Ovary (tissue), 9 donors: Measurements from ENCODE around the gene LRP8. TPM values are rescaled to one million over a fixed set of nuclear protein-coding genes. Genes with fewer than 3 reads are reported as not detected.

Experiments
- DNase-seq, 5 donors: peaks; one replicate each; pipeline ENCODE4 v3.0.0-alpha.2; 2019 to 2020
- H3K27ac ChIP-seq, 2 donors: fragments of 200-600 bp; one replicate each; pipeline versions ENCODE4 v1.5.1 to v1.8.0; 2019 to 2022
- H3K27me3 ChIP-seq: fragments of 200-600 bp; one replicate; pipeline ENCODE4 v1.8.0; 2022
- H3K36me3 ChIP-seq: fragments of 200-600 bp; sonication (generic); one replicate; pipeline ENCODE4 v1.5.1; 2019
- H3K4me1 ChIP-seq: one replicate; pipeline ENCODE4 v1.8.1; 2013; ENCODE audit warnings: mild to moderate bottlenecking, moderate library complexity; ENCODE audit not compliant: insufficient read depth
- H3K4me3 ChIP-seq: fragments of 200-600 bp; sonication (generic); one replicate; pipeline ENCODE4 v1.5.1; 2017
- H3K9me3 ChIP-seq, 2 donors: fragments of 200-600 bp in 1 of 2; sonication (generic) in 1 of 2; one replicate each; pipeline versions ENCODE4 v1.5.1 to v1.8.1; 2013 to 2019; ENCODE audit warnings: mild to moderate bottlenecking in 1 of 2, moderate library complexity in 1 of 2
- EP300 ChIP-seq: sonication (generic); formaldehyde crosslinking; IDR thresholded peaks from one replicate; pipeline ENCODE4 v1.6.1; 2017; ENCODE audit warnings: antibody characterized with exemption
- POLR2A ChIP-seq: fragments of 450-650 bp; IDR thresholded peaks from one replicate; pipeline ENCODE4 v1.6.1; 2017; ENCODE audit warnings: antibody characterized with exemption, mild to moderate bottlenecking, moderate library complexity
- WGBS, 3 donors: extraction: QIAGEN DNeasy Blood & Tissue Kit in 1 of 3; methylation state at CpG; one replicate each; pipeline versions ENCODE4 v1.1.5 to v1.1.7; 2013 to 2017; 5-methylcytosine and 5-hydroxymethylcytosine counted together
- intact Hi-C, 4 donors: fragments of 100-400 bp; cut with DNase I; formaldehyde crosslinking; loops; one replicate each; pipeline versions ENCODE4 v1.11.0 to v1.15.1; 2022 to 2023
- polyA plus RNA-seq, 2 donors: library from polyadenylated mRNA; stranded (reverse); fragments of 200-250 nt in 1 of 2; fragments of 350-450 nt in 1 of 2; fragmentation: Illumina TruSeq in 1 of 2; extraction: RNeasy Lipid Tissue Mini Kit (QIAGEN cat#74804) in 1 of 2; gene quantifications; one replicate each; pipeline ENCODE4 v1.2.3, GENCODE V29; 2013 to 2014
- total RNA-seq, 7 donors: library from RNA; depleted of rRNA in 2 of 7; stranded (reverse); fragments of >200 nt in 2 of 7; fragmentation: NEBNext Ultra II Directional in 3 of 7; extraction: Animal tissue kit (Norgen Biotek cat#: 25700) in 3 of 7; gene quantifications; one replicate each; pipeline versions ENCODE4 v1.1.0 to v1.2.4, GENCODE V29; 2016 to 2023
- TF ChIP-seq, protein P1 (sequence below), 3 donors: fragments of 450-650 bp in 2 of 3; fragments of 200-600 bp in 1 of 3; IDR thresholded peaks; one replicate each; pipeline versions ENCODE4 v1.5.1 to v1.8.0; 2016 to 2022; ENCODE audit warnings: antibody characterized with exemption in 3 of 3, mild to moderate bottlenecking in 1 of 3
- donor health status: DM: no; HTN: no; CAD: no; lungs with moderate emphysema.
- donor health status: DM: no; HTN: no; CAD: no.
- donor health status: Bipolar disorder and iron deficiency.
- donor health status: DM: yes; HTN: yes; CAD: no.
- donor health status: DM: no; HTN: no; CAD: no.
- donor health status: DM: yes; HTN: yes; CAD: no.

Gene LRP8
- total and polyA plus RNA-seq, 9 donors, result 1.2 to 10.6 (median 2.2) TPM

DNA sequence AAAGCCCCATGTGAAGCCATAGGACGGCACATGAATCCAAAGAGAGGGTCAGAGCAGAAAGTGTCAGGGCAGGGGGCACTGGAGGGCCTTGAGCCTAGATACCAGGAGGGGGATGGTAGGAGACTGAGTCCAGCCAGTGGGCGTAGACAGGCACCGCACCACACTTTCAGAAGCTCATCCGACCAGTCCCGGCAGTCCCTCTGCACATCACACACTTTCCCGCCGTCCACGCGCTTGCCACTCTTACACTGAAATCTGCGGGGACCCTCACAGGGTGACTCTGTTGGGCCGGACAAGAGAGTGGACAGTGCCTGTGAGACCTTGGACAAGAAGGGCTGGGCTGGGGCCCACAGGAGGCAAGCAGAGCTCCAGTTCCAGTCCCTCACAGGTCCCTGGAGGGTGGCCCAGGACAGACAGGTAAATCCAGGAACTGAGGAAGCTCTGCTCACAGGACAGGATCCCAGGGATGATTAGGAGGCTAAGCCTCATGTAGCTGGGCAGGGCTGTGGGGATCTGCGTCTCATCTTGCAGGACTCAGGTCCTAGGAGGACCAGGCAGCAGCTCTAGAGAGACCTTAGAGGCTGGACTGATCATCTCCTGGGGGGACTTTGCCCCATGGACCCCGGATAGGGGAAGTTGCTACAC lies 53.2 kb downstream of the LRP8 start:
- Histone ChIP-seq H3K4me3 (no peak overlapping the region), H3K27me3 (no peaks in the 10 kb centered on the region), H3K9me3 (no peaks in the 10 kb centered on the region), H3K27ac (no peak overlapping the region), H3K36me3 (no peaks in the 10 kb centered on the region), H3K4me1 (no peaks in the 10 kb centered on the region)
- no peak for DNase-seq
- intact Hi-C loops, result loop anchor here in 3 of 4 donors (2.0 to 10.0 kb wide), 3 partner anchors 116 to 480 kb away; no protein-coding TSS in a partner anchor
- no peak for TF ChIP-seq EP300
- TF ChIP-seq, protein P1, sequence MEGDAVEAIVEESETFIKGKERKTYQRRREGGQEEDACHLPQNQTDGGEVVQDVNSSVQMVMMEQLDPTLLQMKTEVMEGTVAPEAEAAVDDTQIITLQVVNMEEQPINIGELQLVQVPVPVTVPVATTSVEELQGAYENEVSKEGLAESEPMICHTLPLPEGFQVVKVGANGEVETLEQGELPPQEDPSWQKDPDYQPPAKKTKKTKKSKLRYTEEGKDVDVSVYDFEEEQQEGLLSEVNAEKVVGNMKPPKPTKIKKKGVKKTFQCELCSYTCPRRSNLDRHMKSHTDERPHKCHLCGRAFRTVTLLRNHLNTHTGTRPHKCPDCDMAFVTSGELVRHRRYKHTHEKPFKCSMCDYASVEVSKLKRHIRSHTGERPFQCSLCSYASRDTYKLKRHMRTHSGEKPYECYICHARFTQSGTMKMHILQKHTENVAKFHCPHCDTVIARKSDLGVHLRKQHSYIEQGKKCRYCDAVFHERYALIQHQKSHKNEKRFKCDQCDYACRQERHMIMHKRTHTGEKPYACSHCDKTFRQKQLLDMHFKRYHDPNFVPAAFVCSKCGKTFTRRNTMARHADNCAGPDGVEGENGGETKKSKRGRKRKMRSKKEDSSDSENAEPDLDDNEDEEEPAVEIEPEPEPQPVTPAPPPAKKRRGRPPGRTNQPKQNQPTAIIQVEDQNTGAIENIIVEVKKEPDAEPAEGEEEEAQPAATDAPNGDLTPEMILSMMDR (IDR thresholded peaks at IDR 0.05), result no peak
- no peak for TF ChIP-seq POLR2A
- 94 to 96% (median 96%) methylated on average over 13 of the region's 13 CpGs for WGBS, 3 donors

DNA sequence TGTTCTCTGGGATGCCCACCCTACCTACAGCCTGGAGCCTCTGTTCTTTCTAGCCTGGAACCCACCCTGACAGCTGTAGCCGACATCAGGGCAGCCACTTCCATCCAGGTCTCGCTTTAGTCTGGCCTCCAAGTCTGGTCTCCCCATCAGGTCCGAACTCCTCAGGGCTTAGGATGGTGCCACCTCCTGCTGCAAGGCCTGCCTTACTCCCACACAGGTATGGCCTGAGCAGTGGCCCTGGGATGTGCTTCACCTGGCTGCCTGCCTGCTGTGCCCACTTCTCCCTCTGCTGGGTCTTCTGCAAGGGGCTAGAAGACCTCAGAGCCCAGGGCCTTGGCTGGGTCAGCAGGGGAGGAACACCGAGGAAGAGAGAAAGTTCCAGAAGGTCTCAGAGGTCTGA lies 53.8 kb downstream of the LRP8 start:
- 90 to 92% (median 92%) methylated on average over 4 of the region's 4 CpGs for WGBS, 3 donors
- H3K4me3 ChIP-seq, result no peak overlapping the region
- no peak for DNase-seq
- no peaks in the 10 kb centered on the region for H3K27me3 ChIP-seq
- H3K4me1 ChIP-seq, result no peaks in the 10 kb centered on the region
- no peaks in the 10 kb centered on the region for H3K36me3 ChIP-seq
- H3K27ac ChIP-seq, result no peak overlapping the region
- TF ChIP-seq EP300 (no peak), POLR2A (no peak)
- TF ChIP-seq, protein P1 (IDR thresholded peaks at IDR 0.05), result no peak
- H3K9me3 ChIP-seq, result no peaks in the 10 kb centered on the region
- intact Hi-C loops, result loop anchor here in 2 of 4 donors (2.0 to 10.0 kb wide), 2 partner anchors 117 to 481 kb away; no protein-coding TSS in a partner anchor

DNA sequence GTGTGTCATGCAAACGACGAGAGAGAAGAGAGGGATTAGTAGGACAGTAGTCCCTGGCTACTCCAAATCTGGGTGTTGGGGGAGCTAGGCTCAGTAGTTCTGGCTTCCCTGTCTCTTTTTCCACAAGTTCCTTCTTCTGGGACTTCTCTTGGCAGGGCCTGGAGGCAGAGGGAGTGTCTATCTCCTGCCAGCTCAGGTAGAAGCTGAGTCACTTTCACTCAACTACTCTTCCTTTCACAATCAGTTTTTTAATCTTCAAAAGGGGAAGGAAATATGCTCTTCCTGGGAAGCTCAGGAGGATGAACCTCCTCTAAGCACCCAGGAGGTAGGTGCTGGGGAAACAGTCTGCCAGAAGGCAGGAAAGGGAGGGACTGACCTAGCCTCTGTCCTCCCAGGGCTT lies 54.3 kb downstream of the LRP8 start:
- TF ChIP-seq, protein P1 (IDR thresholded peaks at IDR 0.05), result no peak
- no peak for TF ChIP-seq POLR2A
- no peak for TF ChIP-seq EP300
- Histone ChIP-seq H3K4me3 (no peak overlapping the region), H3K36me3 (no peaks in the 10 kb centered on the region), H3K27me3 (no peaks in the 10 kb centered on the region), H3K9me3 (no peaks in the 10 kb centered on the region), H3K4me1 (no peaks in the 10 kb centered on the region), H3K27ac (no peak overlapping the region)
- DNase-seq, result no peak
- WGBS, 3 donors, result 81 to 86% (median 85%) methylated on average over 2 of the region's 2 CpGs
- intact Hi-C loops, result loop anchor here in 1 of 4 donors (10.0 kb wide), 1 partner anchor 481 kb away; no protein-coding TSS in a partner anchor

DNA sequence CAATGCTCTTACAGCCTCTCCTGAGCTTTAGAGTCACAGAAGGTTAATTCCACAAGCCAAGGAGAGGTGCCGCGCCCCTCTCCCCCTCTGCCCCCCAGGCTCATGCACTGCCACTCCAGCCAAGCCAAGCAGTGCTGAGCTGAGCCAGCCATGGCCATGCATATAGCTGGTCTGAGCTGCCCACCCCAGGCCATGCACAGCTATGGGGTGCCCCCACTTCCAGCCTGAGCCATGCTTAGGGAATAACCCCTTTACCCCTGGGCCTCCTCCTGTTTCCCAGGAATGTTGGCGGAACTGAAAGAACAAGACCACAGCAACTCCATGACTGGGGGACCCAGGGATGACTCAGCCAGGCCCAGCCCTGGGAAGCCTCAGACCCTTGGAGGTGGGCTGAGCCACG lies 55.5 kb downstream of the LRP8 start:
- 80 to 90% (median 80%) methylated on average over 4 of the region's 4 CpGs for WGBS, 3 donors
- Histone ChIP-seq H3K9me3 (no peaks in the 10 kb centered on the region), H3K4me1 (no peaks in the 10 kb centered on the region), H3K4me3 (no peak overlapping the region), H3K36me3 (no peaks in the 10 kb centered on the region), H3K27me3 (no peaks in the 10 kb centered on the region), H3K27ac (no peak overlapping the region)
- no peak for DNase-seq
- intact Hi-C loops, result loop anchor here in 1 of 4 donors (10.0 kb wide), 1 partner anchor 482 kb away; no protein-coding TSS in a partner anchor
- TF ChIP-seq EP300, result no peak
- TF ChIP-seq, protein P1 (IDR thresholded peaks at IDR 0.05), result no peak
